Fibroblast of lung (primary cell): ENCODE data around the gene RETN.

Experiments used
- CTCF ChIP-seq, 2 donors: IDR thresholded peaks in 1 of 2; conservative IDR thresholded peaks in 1 of 2; 1 replicate in 1 of 2; 2 replicates in 1 of 2; pipeline ENCODE4 v1.5.1; 2011 to 2012; ENCODE audit warnings: low read length in 2 of 2, control low read depth in 1 of 2, inconsistent platforms in 1 of 2, low read depth in 1 of 2, mild to moderate bottlenecking in 1 of 2
- EZH2 ChIP-seq: IDR thresholded peaks from 2 replicates; pipeline ENCODE4 v1.5.1; 2012; ENCODE audit warnings: low read length, control low read depth, mild to moderate bottlenecking; ENCODE audit errors: missing control alignments

- TF ChIP-seq EZH2 (no peak), CTCF (conservative IDR thresholded peaks at IDR 0.05 in 1 of 2, IDR thresholded peaks at IDR 0.05 in 1 of 2; ENCODE audit: low read depth in 1 of 2, low read length in 2 of 2) (no peak)
These were observed 14.4 kb upstream of the RETN start for GRCh38 chr19:7654401-7654800.
